Keratinocyte (primary cell): Measurements from ENCODE around the gene NT5DC1. TPM values are rescaled to one million over a fixed set of nuclear protein-coding genes. Genes with fewer than 3 reads are reported as not detected.

Experiments used
- DNase-seq: peaks from one replicate; pipeline ENCODE4 v3.0.0-alpha.2; 2011; ENCODE audit warnings: low read depth, missing footprints, low spot score
- FAIRE-seq: peaks from 2 replicates; lab custom pipeline; 2011; peaks lifted over from hg19 to GRCh38; lab: Jason Lieb, UNC
- H2AFZ ChIP-seq: 2 replicates; pipeline ENCODE4 v1.6.0; 2012; ENCODE audit warnings: low read length, control low read depth, inconsistent platforms; ENCODE audit not compliant: control insufficient read depth
- H3K27ac ChIP-seq: 2 replicates; pipeline ENCODE4 v1.5.1; 2011; ENCODE audit warnings: low read length; ENCODE audit not compliant: control insufficient read depth, insufficient read depth
- H3K27me3 ChIP-seq: 3 replicates; pipeline ENCODE4 v1.6.0; 2011; ENCODE audit warnings: low read length; ENCODE audit not compliant: control insufficient read depth, insufficient read depth; ENCODE audit errors: extremely low read depth
- H3K36me3 ChIP-seq, 2 experiments: 2 replicates in 1 of 2; 3 replicates in 1 of 2; pipeline ENCODE4 v1.5.1; 2011; ENCODE audit warnings: low read length in 2 of 2, mild to moderate bottlenecking in 1 of 2; ENCODE audit not compliant: control insufficient read depth in 2 of 2, insufficient read depth in 2 of 2; ENCODE audit errors: extremely low read depth in 1 of 2
- H3K4me1 ChIP-seq: 3 replicates; pipeline ENCODE4 v1.5.1; 2011; ENCODE audit warnings: low read length; ENCODE audit not compliant: control insufficient read depth, insufficient read depth; ENCODE audit errors: extremely low read depth
- H3K4me2 ChIP-seq: 3 replicates; pipeline ENCODE4 v1.6.0; 2011; ENCODE audit warnings: low read depth, low read length; ENCODE audit not compliant: control insufficient read depth, insufficient read depth; ENCODE audit errors: extremely low read depth
- H3K4me3 ChIP-seq, 3 experiments: fragments of 200-600 bp in 1 of 3; sonication (generic) in 1 of 3; 2 replicates in 2 of 3; 3 replicates in 1 of 3; pipeline ENCODE4 v1.5.1; 2011 to 2016; ENCODE audit warnings: low read length in 3 of 3, mild to moderate bottlenecking in 3 of 3, control low read depth in 2 of 3, inconsistent platforms in 1 of 3, low read depth in 1 of 3, mixed read lengths in 1 of 3, mixed run types in 1 of 3, moderate library complexity in 1 of 3; ENCODE audit not compliant: control insufficient read depth in 2 of 3, insufficient read depth in 2 of 3; ENCODE audit errors: extremely low read depth in 1 of 3
- H3K79me2 ChIP-seq: 2 replicates; pipeline ENCODE4 v1.6.0; 2012; ENCODE audit warnings: low read length; ENCODE audit not compliant: control insufficient read depth, insufficient read depth
- H3K9ac ChIP-seq: 3 replicates; pipeline ENCODE4 v1.6.0; 2011; ENCODE audit warnings: low read length; ENCODE audit not compliant: control insufficient read depth, insufficient read depth; ENCODE audit errors: extremely low read depth
- H3K9me1 ChIP-seq: 3 replicates; pipeline ENCODE4 v1.6.0; 2011; ENCODE audit warnings: low read length; ENCODE audit not compliant: control insufficient read depth, insufficient read depth; ENCODE audit errors: extremely low read depth
- H3K9me3 ChIP-seq: 2 replicates; pipeline ENCODE4 v1.5.1; 2012; ENCODE audit warnings: low read depth, low read length; ENCODE audit not compliant: control insufficient read depth
- H4K20me1 ChIP-seq: 3 replicates; pipeline ENCODE4 v1.6.0; 2011; ENCODE audit warnings: low read length; ENCODE audit not compliant: control insufficient read depth, insufficient read depth; ENCODE audit errors: extremely low read depth
- EZH2 ChIP-seq: IDR thresholded peaks from one replicate; pipeline ENCODE4 v1.6.1; 2012; ENCODE audit warnings: inconsistent platforms, mild to moderate bottlenecking, low read length, moderate library complexity
- dilution Hi-C: fragments of 300-500 bp; cut with MboI; formaldehyde crosslinking; loops from one replicate; pipeline ENCODE4 v1.7.0; 2020; ENCODE audit warnings: low sequenced_read_pairs; ENCODE audit not compliant: extremely low pct_ligation_motif_present
- polyA plus RNA-seq, 5 experiments: library from polyadenylated mRNA; depleted of rRNA in 3 of 5; stranded (reverse) in 3 of 5; stranded (forward) in 1 of 5; unstranded in 1 of 5; fragments of >200 nt; gene quantifications; 1 replicate in 1 of 5; 2 replicates in 3 of 5; 3 replicates in 1 of 5; pipeline versions ENCODE4 v1.2.1 to v1.2.3, GENCODE V29; 2011 to 2012; ENCODE audit warnings: missing spikeins in 2 of 5, low read depth in 1 of 5, low replicate concordance in 1 of 5
- TF ChIP-seq, protein P1 (sequence below), 3 experiments: IDR thresholded peaks in 1 of 3; conservative IDR thresholded peaks in 1 of 3; optimal IDR thresholded peaks in 1 of 3; 2 replicates in 2 of 3; 3 replicates in 1 of 3; pipeline versions ENCODE3 to v1.5.1; 2011; ENCODE audit warnings: low read length in 3 of 3, mild to moderate bottlenecking in 3 of 3, moderate library complexity in 2 of 3, control low read depth in 1 of 3, inconsistent platforms in 1 of 3; ENCODE audit not compliant: insufficient read depth in 2 of 3; ENCODE audit errors: extremely low read depth in 1 of 3

Gene NT5DC1
- polyA plus RNA-seq, 1 donor (not counting 4 experiments of a cell fraction or from before 2014, with no cell fraction given): 31.2 TPM

DNA sequence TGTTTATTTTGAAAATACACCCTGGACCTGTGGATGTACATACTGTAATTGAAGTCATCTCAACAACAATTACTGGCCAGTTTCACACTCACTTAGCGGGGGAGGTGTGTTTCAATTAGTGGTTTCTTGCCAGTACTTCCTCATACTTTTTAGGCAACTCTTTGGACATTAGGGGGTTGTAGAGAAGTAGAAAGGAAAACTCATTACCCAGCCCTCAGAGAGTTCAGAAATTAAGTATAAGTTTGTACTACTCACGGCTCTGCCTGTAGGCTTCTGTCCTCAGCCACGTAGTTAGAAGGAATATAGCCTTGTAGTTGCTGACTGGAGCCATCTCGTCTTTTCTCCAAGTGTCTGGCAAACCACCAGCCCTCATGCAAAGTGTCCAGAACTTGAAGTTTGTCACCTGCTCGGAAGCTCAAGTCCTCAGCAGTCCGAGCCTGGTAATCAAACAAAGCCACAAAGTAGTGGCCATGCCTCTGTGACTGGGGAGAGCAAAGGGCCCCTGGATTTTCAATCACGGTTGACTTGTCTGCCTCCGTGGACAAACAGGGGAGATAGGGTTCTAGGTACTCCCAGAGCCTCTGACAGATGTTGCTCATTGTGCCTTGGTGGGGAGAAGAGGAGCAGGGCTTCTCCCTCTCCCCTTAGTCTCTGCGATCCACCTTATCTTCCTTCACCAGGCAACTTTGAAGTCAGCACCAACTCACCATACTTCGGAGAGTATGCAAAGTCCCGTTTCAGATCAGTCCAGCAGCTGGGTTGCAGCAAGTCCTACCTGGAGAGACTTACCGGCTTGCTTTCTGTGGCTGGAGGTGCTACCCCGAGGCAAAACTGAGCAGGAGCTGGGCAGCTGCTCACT is 40.7 kb upstream of the NT5DC1 start:
- DNase-seq: no peak
- Histone ChIP-seq H3K27me3 (no peaks in the 10 kb centered on the region), H4K20me1 (no peaks in the 10 kb centered on the region), H3K9me1 (no peaks in the 10 kb centered on the region), H2AFZ (peak overlapping the region; percentile 97), H3K4me3 (peak overlapping the region; percentile 45 to 74 (median 65)), H3K79me2 (peaks cover 16% of the 10 kb centered on the region), H3K36me3 (no peaks in the 10 kb centered on the region), H3K4me2 (peak overlapping the region; percentile 87), H3K27ac (peak overlapping the region; percentile 86), H3K9ac (peak overlapping the region; percentile 70), H3K9me3 (no peaks in the 10 kb centered on the region), H3K4me1 (peaks cover 14% of the 10 kb centered on the region)
- dilution Hi-C loops: no loop called here
- peak; percentile 81 for FAIRE-seq
- TF ChIP-seq, protein P1, sequence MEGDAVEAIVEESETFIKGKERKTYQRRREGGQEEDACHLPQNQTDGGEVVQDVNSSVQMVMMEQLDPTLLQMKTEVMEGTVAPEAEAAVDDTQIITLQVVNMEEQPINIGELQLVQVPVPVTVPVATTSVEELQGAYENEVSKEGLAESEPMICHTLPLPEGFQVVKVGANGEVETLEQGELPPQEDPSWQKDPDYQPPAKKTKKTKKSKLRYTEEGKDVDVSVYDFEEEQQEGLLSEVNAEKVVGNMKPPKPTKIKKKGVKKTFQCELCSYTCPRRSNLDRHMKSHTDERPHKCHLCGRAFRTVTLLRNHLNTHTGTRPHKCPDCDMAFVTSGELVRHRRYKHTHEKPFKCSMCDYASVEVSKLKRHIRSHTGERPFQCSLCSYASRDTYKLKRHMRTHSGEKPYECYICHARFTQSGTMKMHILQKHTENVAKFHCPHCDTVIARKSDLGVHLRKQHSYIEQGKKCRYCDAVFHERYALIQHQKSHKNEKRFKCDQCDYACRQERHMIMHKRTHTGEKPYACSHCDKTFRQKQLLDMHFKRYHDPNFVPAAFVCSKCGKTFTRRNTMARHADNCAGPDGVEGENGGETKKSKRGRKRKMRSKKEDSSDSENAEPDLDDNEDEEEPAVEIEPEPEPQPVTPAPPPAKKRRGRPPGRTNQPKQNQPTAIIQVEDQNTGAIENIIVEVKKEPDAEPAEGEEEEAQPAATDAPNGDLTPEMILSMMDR (optimal IDR thresholded peaks at IDR 0.05 in 1 of 3, IDR thresholded peaks at IDR 0.05 in 1 of 3, conservative IDR thresholded peaks at IDR 0.05 in 1 of 3; ENCODE audit: extremely low read depth in 1 of 3, insufficient read depth in 2 of 3, low read length in 3 of 3): no peak
- TF ChIP-seq EZH2: no peak

DNA sequence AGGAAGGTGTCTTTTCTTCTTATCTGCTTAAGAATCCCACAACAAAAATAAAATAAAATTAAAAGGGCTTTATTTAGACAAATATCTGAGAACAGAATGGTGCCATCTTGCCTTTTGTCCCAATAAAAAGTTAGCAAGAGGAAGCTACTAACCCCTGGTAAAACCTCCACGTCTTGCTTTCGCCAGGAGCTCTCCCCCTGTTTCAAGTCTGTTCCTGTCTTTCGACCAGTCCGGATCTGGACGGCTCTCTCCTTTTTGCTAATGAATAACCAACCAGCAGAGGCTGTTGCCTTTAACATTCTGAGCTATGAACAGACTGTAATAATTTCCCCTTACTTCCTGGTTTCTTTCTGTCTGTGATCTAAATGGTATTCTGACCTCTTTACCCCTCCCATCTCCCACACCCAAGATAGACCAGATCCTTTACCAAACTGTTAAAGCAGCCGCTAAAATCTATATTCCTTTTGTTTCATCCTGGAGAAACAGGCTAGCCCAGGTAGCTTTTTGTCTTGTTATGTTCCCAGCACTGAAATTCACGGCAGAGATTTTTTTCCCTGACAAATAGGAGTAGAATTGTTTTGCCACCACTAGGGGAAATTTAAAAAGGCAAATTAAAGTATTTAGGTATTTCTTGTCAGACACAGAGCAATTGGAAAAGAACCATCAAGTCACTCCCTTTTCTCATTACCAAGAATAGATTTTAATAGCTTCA is 39.9 kb upstream of the NT5DC1 start, which contains the start of gene FRK:
Gene FRK (minus strand): TSS at position 320 of the 712 bp plus-strand sequence. CDS start 580 bp downstream, outside the sequence.
- H4K20me1 ChIP-seq: no peaks in the 10 kb centered on the region
- H3K27ac ChIP-seq: peak within 1 kb of the TSS; percentile 86
- H2AFZ ChIP-seq: peak within 1 kb of the TSS; percentile 97
- peaks cover 14% of the 10 kb centered on the region for H3K79me2 ChIP-seq
- H3K4me3 ChIP-seq: peak within 1 kb of the TSS; percentile 45 to 74 (median 65)
- peak within 1 kb of the TSS; percentile 70 for H3K9ac ChIP-seq
- peak within 1 kb of the TSS; percentile 87 for H3K4me2 ChIP-seq
- H3K9me3 ChIP-seq: no peaks in the 10 kb centered on the region
- DNase-seq (no peak), FAIRE-seq (peak; percentile 91)
- H3K36me3 ChIP-seq: no peaks in the 10 kb centered on the region
- dilution Hi-C loops: no loop called here
- no peaks in the 10 kb centered on the region for H3K27me3 ChIP-seq
- H3K4me1 ChIP-seq: peaks cover 6% of the 10 kb centered on the region
- TF ChIP-seq, protein P1 (optimal IDR thresholded peaks at IDR 0.05 in 1 of 3, IDR thresholded peaks at IDR 0.05 in 1 of 3, conservative IDR thresholded peaks at IDR 0.05 in 1 of 3; ENCODE audit: extremely low read depth in 1 of 3, insufficient read depth in 2 of 3, low read length in 3 of 3): peak in 2 of 3 experiments; percentile 30 to 34
- no peak for TF ChIP-seq EZH2
- H3K9me1 ChIP-seq: no peaks in the 10 kb centered on the region
